GM12878 (cell line): ENCODE measurements around the gene CA7. TPM values are rescaled to one million over a fixed set of nuclear protein-coding genes. Genes with fewer than 3 reads are reported as not detected.

Experiments used
- ATAC-seq: fragments of 200-7000 bp; cut with Tn5 transposase; 3 replicates; pipeline ENCODE4 v1.9.1; 2020; ENCODE audit warnings: mild to moderate bottlenecking, moderate library complexity
- BruUV-seq: library from RNA; stranded (reverse); fragments of 400-500 nt; replicated peaks from 2 replicates; lab custom pipeline; 2021; lab: Mats Ljungman, UMichigan
- CTCF ChIA-PET: fragments of 300-600 bp; sonication (Branson Sonifier 250); formaldehyde crosslinking; extraction: SDS; loops from one replicate; lab custom pipeline; 2021; ENCODE audit warnings: inconsistent platforms; lab: Yijun Ruan, JAX
- POLR2A ChIA-PET: fragments of 350-600 bp; formaldehyde crosslinking; extraction: SDS; loops from one replicate; lab custom pipeline; 2021; ENCODE audit warnings: inconsistent platforms; lab: Charles Lee
- RAD21 ChIA-PET: fragments of 300-600 bp; sonication (Branson Sonifier 250); formaldehyde crosslinking; loops from one replicate; lab custom pipeline; 2023; ENCODE audit warnings: antibody characterized with exemption; ENCODE audit not compliant: unreplicated experiment; lab: Charles Lee
- SMC1A ChIA-PET: fragments of 300-600 bp; sonication (Branson Sonifier 250); formaldehyde crosslinking; loops from one replicate; lab custom pipeline; 2023; ENCODE audit not compliant: unreplicated experiment, uncharacterized antibody; lab: Charles Lee
- DNase-seq: peaks from one replicate; pipeline ENCODE4 v3.0.0-alpha.2; 2011; ENCODE audit warnings: low read depth, low spot score
- FAIRE-seq: peaks from 3 replicates; lab custom pipeline; 2011; peaks lifted over from hg19 to GRCh38; lab: Jason Lieb, UNC
- H2AFZ ChIP-seq: 2 replicates; pipeline ENCODE4 v1.6.0; 2011; ENCODE audit warnings: low read depth, low read length, control low read depth; ENCODE audit not compliant: control insufficient read depth
- H3K27ac ChIP-seq: 2 replicates; pipeline ENCODE4 v1.5.1; 2011; ENCODE audit warnings: control low read depth; ENCODE audit not compliant: control insufficient read depth, insufficient read depth
- H3K27me3 ChIP-seq, 2 experiments: replicated peaks in 1 of 2; 2 replicates each; pipeline versions ENCODE4 v1.6.0 to v1.6.1; 2011; ENCODE audit warnings: low read length in 1 of 2; ENCODE audit not compliant: control insufficient read depth in 2 of 2, insufficient read depth in 2 of 2
- H3K36me3 ChIP-seq, 2 experiments: 2 replicates each; pipeline ENCODE4 v1.5.1; 2011; ENCODE audit warnings: low read length in 1 of 2; ENCODE audit not compliant: control insufficient read depth in 2 of 2, insufficient read depth in 2 of 2
- H3K4me1 ChIP-seq: 2 replicates; pipeline ENCODE4 v1.6.1; 2011; ENCODE audit warnings: mild to moderate bottlenecking, low read length, moderate library complexity, mixed read lengths; ENCODE audit not compliant: control insufficient read depth, insufficient read depth
- H3K4me2 ChIP-seq: 2 replicates; pipeline ENCODE4 v1.6.0; 2011; ENCODE audit warnings: control low read depth; ENCODE audit not compliant: control insufficient read depth, insufficient read depth
- H3K4me3 ChIP-seq: fragments of 200-600 bp; sonication (generic); 2 replicates; pipeline ENCODE4 v1.5.1; 2016
- H3K79me2 ChIP-seq: 2 replicates; pipeline ENCODE4 v1.6.0; 2011; ENCODE audit warnings: low read length; ENCODE audit not compliant: control insufficient read depth, insufficient read depth
- H3K9ac ChIP-seq: 2 replicates; pipeline ENCODE4 v1.8.0; 2011; ENCODE audit warnings: low read length, control low read depth, mixed read lengths; ENCODE audit not compliant: control insufficient read depth, insufficient read depth
- H3K9me3 ChIP-seq: replicated peaks from 3 replicates; pipeline ENCODE4 v1.5.1; 2011; ENCODE audit warnings: mild to moderate bottlenecking, low read length; ENCODE audit not compliant: control insufficient read depth, insufficient read depth
- H4K20me1 ChIP-seq: 2 replicates; pipeline ENCODE4 v1.6.0; 2011; ENCODE audit not compliant: control insufficient read depth, insufficient read depth
- ATF7 ChIP-seq: fragments of 450-650 bp; IDR thresholded peaks from 2 replicates; pipeline ENCODE4 v1.6.1; 2016; ENCODE audit warnings: low read depth, mild to moderate bottlenecking
- BCLAF1 ChIP-seq: fragments of 450-650 bp; IDR thresholded peaks from 2 replicates; pipeline ENCODE4 v1.6.1; 2017; ENCODE audit warnings: antibody characterized with exemption, mild to moderate bottlenecking, moderate library complexity
- CHD1 ChIP-seq: IDR thresholded peaks from 2 replicates; pipeline ENCODE4 v1.6.1; 2012; ENCODE audit warnings: low read depth, low read length, improper control_type of control experiment
- EGR1 ChIP-seq, 2 experiments: IDR thresholded peaks; 1 replicate in 1 of 2; 2 replicates in 1 of 2; pipeline ENCODE4 v1.6.1; 2011 to 2012; ENCODE audit warnings: low read depth in 2 of 2, low read length in 2 of 2, borderline replicate concordance in 1 of 2, mild to moderate bottlenecking in 1 of 2, moderate library complexity in 1 of 2
- FOXK2 ChIP-seq: fragments of 450-650 bp; IDR thresholded peaks from 2 replicates; pipeline ENCODE4 v1.6.1; 2017; ENCODE audit warnings: mild to moderate bottlenecking, moderate library complexity
- MYB ChIP-seq: fragments of 150-350 bp; IDR thresholded peaks from 2 replicates; pipeline ENCODE4 v1.6.1; 2014; ENCODE audit warnings: mild to moderate bottlenecking, low read depth, low read length, borderline replicate concordance
- NFIC ChIP-seq: IDR thresholded peaks from 2 replicates; pipeline ENCODE4 v1.6.1; 2012; ENCODE audit warnings: low read depth, mild to moderate bottlenecking, inconsistent platforms, low read length, moderate library complexity
- NR2C2 ChIP-seq: IDR thresholded peaks from 2 replicates; pipeline ENCODE4 v1.6.1; 2011; ENCODE audit warnings: borderline replicate concordance, low read depth; ENCODE audit not compliant: control insufficient read depth, insufficient read length
- PAX8 ChIP-seq: fragments of 450-650 bp; IDR thresholded peaks from 2 replicates; pipeline ENCODE4 v1.6.1; 2017; ENCODE audit warnings: mild to moderate bottlenecking, moderate library complexity
- PML ChIP-seq: IDR thresholded peaks from 2 replicates; pipeline ENCODE4 v1.6.1; 2012; ENCODE audit warnings: low read length, inconsistent platforms
- RB1 ChIP-seq: fragments of 450-650 bp; formaldehyde crosslinking; IDR thresholded peaks from 2 replicates; pipeline ENCODE4 v1.6.1; 2017; ENCODE audit warnings: mild to moderate bottlenecking, borderline replicate concordance
- TAF1 ChIP-seq: IDR thresholded peaks from 2 replicates; pipeline ENCODE4 v1.6.1; 2011; ENCODE audit warnings: mild to moderate bottlenecking, low read depth, low read length, borderline replicate concordance
- ZNF217 ChIP-seq: fragments of 450-650 bp; IDR thresholded peaks from 2 replicates; pipeline ENCODE4 v1.6.1; 2017; ENCODE audit warnings: antibody characterized with exemption, mild to moderate bottlenecking
- ZNF687 ChIP-seq: fragments of 450-650 bp; IDR thresholded peaks from 2 replicates; pipeline ENCODE4 v1.6.1; 2017; ENCODE audit warnings: mild to moderate bottlenecking, moderate library complexity
- WGBS: methylation state at CpG from one replicate; pipeline ENCODE4 v1.1.6; 2016; ENCODE audit warnings: low lambda C conversion rate; ENCODE audit not compliant: insufficient replicate concordance, insufficient coverage; ENCODE audit errors: missing lambda C conversion rate; 5-methylcytosine and 5-hydroxymethylcytosine counted together
- in situ Hi-C: fragments of 300-500 bp; cut with MboI; formaldehyde crosslinking; loops from 9 replicates; pipeline ENCODE4 v1.14.3; 2018; ENCODE audit warnings: mixed read lengths
- intact Hi-C: fragments of 100-400 bp; cut with micrococcal nuclease; formaldehyde crosslinking; loops from one replicate; pipeline ENCODE4 v1.14.2; 2022; ENCODE audit not compliant: unreplicated experiment
- polyA plus RNA-seq, 11 experiments: library from polyadenylated mRNA; depleted of rRNA in 4 of 11; unstranded in 6 of 11; stranded (reverse) in 5 of 11; fragments of >200 nt; fragmentation: Nextera tagmentation in 4 of 11; fragmentation: Illumina TruSeq in 1 of 11; extraction: Ambion mirVana in 4 of 11; extraction: Trizol in 1 of 11; gene quantifications; 1 replicate in 1 of 11; 2 replicates in 10 of 11; pipeline versions ENCODE4 v1.2.1 to v1.2.3, GENCODE V29; 2011 to 2016; ENCODE audit warnings: inconsistent platforms in 2 of 11, missing spikeins in 2 of 11, low read depth in 1 of 11
- total RNA-seq, 4 experiments: library from RNA; depleted of rRNA in 3 of 4; stranded (reverse); fragments of >200 nt in 3 of 4; fragmentation: Illumina TruSeq in 1 of 4; extraction: Trizol in 1 of 4; gene quantifications; 2 replicates each; pipeline versions ENCODE4 v1.2.1 to v1.2.3, GENCODE V29; 2013 to 2021

Gene CA7
- total and polyA plus RNA-seq, 10 of the 15 experiments (the other 5 are each of a cell fraction or from before 2014, with no cell fraction given): 0.04 TPM; not detected in 9

- TF ChIP-seq ZNF687 (no peak), NR2C2 (no peak), PML (no peak), ZNF217 (no peak), RB1 (no peak), FOXK2 (no peak), NFIC (no peak)
- TF ChIP-seq, all 136 proteins: peak for 0
Observed at GRCh38 chr16:66842765-66843164, 1.4 kb upstream of the CA7 start (continued).

GRCh38 chr16:66843191-66843590, 1.0 kb upstream of the CA7 start:
- H3K36me3 ChIP-seq: no peaks in the 10 kb centered on the region
- ChIA-PET RAD21 (no interaction called here), POLR2A (no interaction called here), CTCF (interaction anchor here (1.8 to 3.2 kb wide), 2 partner anchors 12 to 24 kb away, joined by 7 to 26 read pairs; partner anchors contain the start of gene NAE1), SMC1A (no interaction called here)
- FAIRE-seq: no peak
- no peak overlapping the region for H3K27ac ChIP-seq
- no peak overlapping the region for H3K4me2 ChIP-seq
- H4K20me1 ChIP-seq: no peaks in the 10 kb centered on the region
- H3K9ac ChIP-seq: no peak overlapping the region
- H3K79me2 ChIP-seq: no peaks in the 10 kb centered on the region
- no peak for DNase-seq
- no peaks in the 10 kb centered on the region for H3K9me3 ChIP-seq
- TF ChIP-seq MYB (no peak), ATF7 (no peak), CHD1 (no peak), PAX8 (no peak), BCLAF1 (no peak), TAF1 (no peak), EGR1 (IDR thresholded peaks at IDR 0.05; ENCODE audit: borderline replicate concordance in 1 of 2, low read depth in 2 of 2, low read length in 2 of 2) (no peak)
- WGBS: 44% methylated on average over 2 of the region's 2 CpGs
- intact Hi-C loops (no loop called here), in situ Hi-C loops (no loop called here)
- ATAC-seq: no peak
- no TSS peak for BruUV-seq
- H3K27me3 ChIP-seq: peaks cover 4 to 10% of the 10 kb centered on the region in 2 experiments; a peak in 3 of 4 replicates
- H3K4me3 ChIP-seq: no peak overlapping the region
- H3K4me1 ChIP-seq: no peaks in the 10 kb centered on the region
- no peak overlapping the region for H2AFZ ChIP-seq
